BJ (cell line): ENCODE data around the gene POLD1. TPM values are rescaled to one million over a fixed set of nuclear protein-coding genes. Genes with fewer than 3 reads are reported as not detected.

Experiments used
- CTCF ChIA-PET: fragments of 350-600 bp; formaldehyde crosslinking; extraction: SDS; loops from one replicate; lab custom pipeline; 2021; ENCODE audit warnings: antibody characterized with exemption, inconsistent platforms; lab: Yijun Ruan, JAX
- POLR2A ChIA-PET: fragments of 300-600 bp; sonication (Branson Sonifier 250); formaldehyde crosslinking; extraction: SDS; loops from one replicate; lab custom pipeline; 2021; ENCODE audit warnings: antibody characterized with exemption; lab: Charles Lee
- DNase-seq: peaks from one replicate; pipeline ENCODE4 v3.0.0-alpha.2; 2011; ENCODE audit warnings: low read depth
- H3K27me3 ChIP-seq: 2 replicates; pipeline ENCODE4 v1.6.0; 2011; ENCODE audit warnings: low read length; ENCODE audit not compliant: control insufficient read depth, insufficient read depth
- H3K36me3 ChIP-seq: 2 replicates; pipeline ENCODE4 v1.5.1; 2011; ENCODE audit warnings: low read length; ENCODE audit not compliant: control insufficient read depth, insufficient read depth
- H3K4me3 ChIP-seq: 2 replicates; pipeline ENCODE4 v1.5.1; 2011; ENCODE audit warnings: low read depth, mild to moderate bottlenecking, control low read depth, low read length
- polyA plus RNA-seq: library from polyadenylated mRNA; depleted of rRNA; stranded (reverse); fragments of >200 nt; gene quantifications from 2 replicates; pipeline ENCODE4 v1.2.3, GENCODE V29; 2011
- TF ChIP-seq, protein P1 (sequence below): IDR thresholded peaks from 2 replicates; pipeline ENCODE4 v1.5.1; 2011; ENCODE audit warnings: low read depth, mild to moderate bottlenecking, control low read depth, inconsistent platforms, low read length, moderate library complexity; ENCODE audit not compliant: insufficient read depth

Gene POLD1
- polyA plus RNA-seq, 1 experiment = 10.8 TPM

GRCh38 chr19:50416034-50416977 lies 32.2 kb downstream of the POLD1 start:
- ChIA-PET CTCF (interaction anchor here (1.1 to 1.8 kb wide), 4 partner anchors 8 to 53 kb away, joined by 3 to 8 read pairs (median 6); no protein-coding TSS in a partner anchor), POLR2A (no interaction called here)
- H3K4me3 ChIP-seq = no peak overlapping the region

DNA sequence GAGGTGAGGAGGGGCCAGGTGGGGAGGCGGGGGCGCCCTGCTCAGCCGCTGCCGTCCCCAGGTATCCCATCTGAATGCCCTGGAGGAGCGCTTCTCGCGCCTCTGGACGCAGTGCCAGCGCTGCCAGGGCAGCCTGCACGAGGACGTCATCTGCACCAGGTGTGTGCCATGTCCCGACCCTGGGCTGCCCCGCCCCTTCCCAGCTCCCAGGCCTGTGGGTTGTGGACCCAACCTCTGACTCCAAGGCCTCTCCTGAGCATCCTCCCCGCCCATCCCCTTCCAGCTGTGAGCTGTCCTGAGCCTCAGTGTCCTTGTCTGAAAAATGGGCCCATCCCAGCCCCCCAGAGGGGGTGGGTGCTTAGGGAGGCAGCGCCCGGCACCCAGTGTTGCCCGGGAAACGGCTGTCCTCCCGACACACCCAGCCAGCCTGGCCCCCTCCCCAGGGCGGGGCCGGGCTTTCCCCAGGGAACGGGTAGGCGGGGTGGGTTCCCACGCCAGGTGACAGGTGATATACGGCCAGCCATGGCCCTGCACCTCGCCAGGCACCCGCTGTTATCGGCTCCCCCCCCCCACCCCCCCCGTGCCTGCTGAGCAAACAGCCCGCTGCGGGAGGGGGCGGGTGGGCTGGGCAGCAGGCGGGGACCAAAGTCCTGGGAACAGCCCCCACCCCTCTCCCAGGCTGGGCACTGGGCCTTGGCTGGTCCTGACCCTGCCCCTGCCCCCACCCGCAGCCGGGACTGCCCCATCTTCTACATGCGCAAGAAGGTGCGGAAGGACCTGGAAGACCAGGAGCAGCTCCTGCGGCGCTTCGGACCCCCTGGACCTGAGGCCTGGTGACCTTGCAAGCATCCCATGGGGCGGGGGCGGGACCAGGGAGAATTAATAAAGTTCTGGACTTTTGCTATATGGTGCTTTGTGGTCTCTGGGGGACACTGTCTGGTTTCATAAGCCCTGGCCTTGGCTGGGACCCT lies 33.2 kb downstream of the POLD1 start:
- ChIA-PET CTCF (interaction anchor here (1.1 to 1.8 kb wide), 2 partner anchors 12 to 44 kb away, joined by 5 read pairs; no protein-coding TSS in a partner anchor), POLR2A (no interaction called here)
- Histone ChIP-seq H3K36me3 (peaks cover 1% of the 10 kb centered on the region; the same call in 1 of the 2 replicates), H3K27me3 (peaks cover 2% of the 10 kb centered on the region), H3K4me3 (no peak overlapping the region)
- TF ChIP-seq, protein P1, sequence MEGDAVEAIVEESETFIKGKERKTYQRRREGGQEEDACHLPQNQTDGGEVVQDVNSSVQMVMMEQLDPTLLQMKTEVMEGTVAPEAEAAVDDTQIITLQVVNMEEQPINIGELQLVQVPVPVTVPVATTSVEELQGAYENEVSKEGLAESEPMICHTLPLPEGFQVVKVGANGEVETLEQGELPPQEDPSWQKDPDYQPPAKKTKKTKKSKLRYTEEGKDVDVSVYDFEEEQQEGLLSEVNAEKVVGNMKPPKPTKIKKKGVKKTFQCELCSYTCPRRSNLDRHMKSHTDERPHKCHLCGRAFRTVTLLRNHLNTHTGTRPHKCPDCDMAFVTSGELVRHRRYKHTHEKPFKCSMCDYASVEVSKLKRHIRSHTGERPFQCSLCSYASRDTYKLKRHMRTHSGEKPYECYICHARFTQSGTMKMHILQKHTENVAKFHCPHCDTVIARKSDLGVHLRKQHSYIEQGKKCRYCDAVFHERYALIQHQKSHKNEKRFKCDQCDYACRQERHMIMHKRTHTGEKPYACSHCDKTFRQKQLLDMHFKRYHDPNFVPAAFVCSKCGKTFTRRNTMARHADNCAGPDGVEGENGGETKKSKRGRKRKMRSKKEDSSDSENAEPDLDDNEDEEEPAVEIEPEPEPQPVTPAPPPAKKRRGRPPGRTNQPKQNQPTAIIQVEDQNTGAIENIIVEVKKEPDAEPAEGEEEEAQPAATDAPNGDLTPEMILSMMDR = no peak
- no peak for DNase-seq

More at GRCh38 chr19:50416034-50416977, 32.2 kb downstream of the POLD1 start:
- Histone ChIP-seq H3K36me3 (peaks cover 1% of the 10 kb centered on the region; the same call in 1 of the 2 replicates), H3K27me3 (peaks cover 2% of the 10 kb centered on the region)
- no peak for DNase-seq
- TF ChIP-seq, protein P1 = no peak

GRCh38 chr19:50418176-50419021 lies 34.3 kb downstream of the POLD1 start, which contains the start of gene SPIB:
TSS of gene SPIB (plus strand) at chr19:50418938. CDS start at chr19:50418963, 25 bp downstream.
- H3K36me3 ChIP-seq = no peaks in the 10 kb centered on the region
- no peak within 1 kb of the TSS for H3K4me3 ChIP-seq
- CTCF ChIA-PET = interaction anchor here (0.8 to 1.1 kb wide), 3 partner anchors 8 to 50 kb away, joined by 3 to 5 read pairs (median 3); no protein-coding TSS in a partner anchor
- no peak for DNase-seq
- H3K27me3 ChIP-seq = peaks cover 2% of the 10 kb centered on the region
- TF ChIP-seq, protein P1 = no peak
- POLR2A ChIA-PET = no interaction called here

DNA sequence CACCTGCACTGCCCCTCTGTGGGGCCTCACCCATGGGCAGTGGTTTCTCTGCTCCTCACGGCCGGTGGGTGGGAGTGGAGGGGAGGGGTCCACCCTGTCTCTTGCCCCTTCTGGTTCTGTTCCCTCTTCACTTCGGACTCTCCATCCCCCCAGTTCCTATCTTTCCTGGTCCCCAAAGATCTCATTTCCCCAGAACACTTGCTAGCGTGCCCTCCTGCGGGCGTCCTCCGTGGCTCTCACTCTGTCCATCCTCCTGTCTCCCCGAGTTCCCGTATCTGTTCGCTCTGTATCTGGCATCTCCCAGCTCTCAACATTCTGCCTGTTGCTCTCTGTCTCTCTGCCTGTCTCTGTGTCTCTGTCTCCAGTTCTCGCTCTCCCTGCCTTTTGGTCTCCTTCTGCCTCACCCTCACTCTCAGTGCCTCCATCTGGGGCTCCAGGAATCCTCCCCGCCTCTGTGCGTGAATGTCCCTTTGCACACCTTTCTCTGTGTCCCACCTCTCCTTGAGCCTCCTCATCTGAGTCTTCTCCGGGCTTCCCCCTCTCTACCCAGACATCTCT lies 35.0 kb downstream of the POLD1 start:
- POLR2A ChIA-PET = no interaction called here
- no peak overlapping the region for H3K4me3 ChIP-seq
- TF ChIP-seq, protein P1 = no peak
- CTCF ChIA-PET = interaction anchor here (0.8 kb wide), 1 partner anchor 9 kb away, joined by 3 read pairs; no protein-coding TSS in a partner anchor
- H3K27me3 ChIP-seq = peaks cover 2% of the 10 kb centered on the region
- DNase-seq = no peak
- no peaks in the 10 kb centered on the region for H3K36me3 ChIP-seq
